Uterus (tissue), 2 donors: ENCODE results near the gene ABHD16A.

ENCODE experiments used
- POLR2A ChIP-seq, 2 donors: fragments of 450-650 bp; IDR thresholded peaks; one replicate each; pipeline ENCODE4 v1.6.1; 2016; ENCODE audit warnings: antibody characterized with exemption in 2 of 2, mild to moderate bottlenecking in 1 of 2, moderate library complexity in 1 of 2
- TF ChIP-seq, protein P1 (sequence below), 4 experiments: fragments of 200-600 bp in 2 of 4; fragments of 450-650 bp in 2 of 4; sonication (generic) in 2 of 4; IDR thresholded peaks; one replicate each; pipeline ENCODE4 v1.5.1; 2016 to 2019; ENCODE audit warnings: antibody characterized with exemption in 4 of 4, mild to moderate bottlenecking in 2 of 4, moderate library complexity in 1 of 4

DNA sequence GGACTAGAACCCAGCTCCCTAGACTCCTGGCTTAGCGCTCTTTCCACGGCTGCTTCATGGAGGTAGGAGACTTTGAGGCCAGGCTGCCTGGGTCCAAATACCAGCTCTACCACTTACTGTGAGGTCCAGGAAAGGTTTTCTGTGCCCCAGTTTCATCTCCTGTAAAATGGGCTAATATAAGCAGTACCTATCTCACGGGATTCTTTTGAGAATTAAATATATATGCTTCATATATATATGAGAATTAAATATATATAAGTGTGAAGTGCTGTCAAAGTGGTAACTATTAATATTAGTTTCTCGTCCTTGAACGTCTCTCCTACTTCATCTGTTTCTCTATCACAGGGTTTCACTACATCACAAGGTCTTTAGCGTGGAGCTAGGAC is 12.1 kb downstream of the ABHD16A start:
- TF ChIP-seq POLR2A (IDR thresholded peaks at IDR 0.05) = no peak
- TF ChIP-seq, protein P1, sequence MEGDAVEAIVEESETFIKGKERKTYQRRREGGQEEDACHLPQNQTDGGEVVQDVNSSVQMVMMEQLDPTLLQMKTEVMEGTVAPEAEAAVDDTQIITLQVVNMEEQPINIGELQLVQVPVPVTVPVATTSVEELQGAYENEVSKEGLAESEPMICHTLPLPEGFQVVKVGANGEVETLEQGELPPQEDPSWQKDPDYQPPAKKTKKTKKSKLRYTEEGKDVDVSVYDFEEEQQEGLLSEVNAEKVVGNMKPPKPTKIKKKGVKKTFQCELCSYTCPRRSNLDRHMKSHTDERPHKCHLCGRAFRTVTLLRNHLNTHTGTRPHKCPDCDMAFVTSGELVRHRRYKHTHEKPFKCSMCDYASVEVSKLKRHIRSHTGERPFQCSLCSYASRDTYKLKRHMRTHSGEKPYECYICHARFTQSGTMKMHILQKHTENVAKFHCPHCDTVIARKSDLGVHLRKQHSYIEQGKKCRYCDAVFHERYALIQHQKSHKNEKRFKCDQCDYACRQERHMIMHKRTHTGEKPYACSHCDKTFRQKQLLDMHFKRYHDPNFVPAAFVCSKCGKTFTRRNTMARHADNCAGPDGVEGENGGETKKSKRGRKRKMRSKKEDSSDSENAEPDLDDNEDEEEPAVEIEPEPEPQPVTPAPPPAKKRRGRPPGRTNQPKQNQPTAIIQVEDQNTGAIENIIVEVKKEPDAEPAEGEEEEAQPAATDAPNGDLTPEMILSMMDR (IDR thresholded peaks at IDR 0.05) = no peak
